Measurements from ENCODE around the gene TCP1. TPM values are rescaled to one million over a fixed set of nuclear protein-coding genes. Genes with fewer than 3 reads are reported as not detected.

Gene TCP1
- total and polyA plus RNA-seq, 2 of the 8 experiments (the other 6 are each of a cell fraction or from before 2014, with no cell fraction given): 117 to 348 TPM

DNA sequence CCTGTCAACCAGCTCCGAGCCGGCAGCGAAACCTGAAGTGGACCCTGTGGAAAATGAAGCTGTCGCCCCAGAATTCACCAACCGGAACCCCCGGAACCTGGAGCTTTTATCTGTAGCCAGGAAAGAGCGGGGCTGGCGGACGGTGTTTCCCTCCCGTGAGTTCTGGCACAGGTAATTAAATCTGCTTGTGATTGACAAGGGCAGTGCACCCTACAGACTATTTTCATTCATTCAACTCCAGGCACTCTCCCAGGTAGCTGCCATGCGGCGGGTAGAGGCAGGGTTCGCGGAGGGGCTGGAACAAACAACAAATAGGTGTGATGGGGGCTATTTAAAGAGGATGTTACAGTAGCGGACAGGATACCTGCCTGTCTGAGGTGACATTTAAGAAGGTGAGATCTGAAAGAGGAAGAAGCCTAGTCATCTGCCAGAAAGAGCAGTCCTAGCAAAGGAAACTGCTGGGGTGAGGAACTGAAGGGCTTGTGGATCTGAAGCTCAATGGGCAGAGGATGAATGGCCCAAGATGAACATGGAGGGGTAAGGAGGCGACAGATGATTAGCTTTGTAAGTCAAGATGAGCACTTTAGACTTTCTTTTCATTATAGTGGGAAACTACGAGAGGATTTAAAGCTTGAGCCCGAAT, 1.7 kb upstream of the TCP1 start:
- Histone ChIP-seq H3K79me1 (ENCODE audit: low read depth, low read length) (no peaks in the 10 kb centered on the region; the same call in 1 of the 2 replicates), H4K91ac (replicated peaks; ENCODE audit: insufficient read length, low read length) (no peak overlapping the region), H3K36me3 (ENCODE audit: control insufficient read depth in 2 of 4, insufficient read depth in 4 of 4, low read length in 3 of 4) (peaks cover 3 to 51% (median 15%) of the 10 kb centered on the region in 4 experiments), H4K20me1 (replicated peaks in 1 of 2; ENCODE audit: control insufficient read depth in 1 of 2, insufficient read depth in 2 of 2, low read length in 2 of 2) (peaks cover 4 to 6% of the 10 kb centered on the region in 2 experiments), H4K8ac (ENCODE audit: extremely low read depth, insufficient read depth, low read length) (no peak overlapping the region), H3K4me1 (replicated peaks in 1 of 4; ENCODE audit: control insufficient read depth in 3 of 4, insufficient read depth in 4 of 4, low read length in 3 of 4) (peaks cover 0 to 12% (median 7%) of the 10 kb centered on the region in 4 experiments; a peak in 4 of 7 replicates), H2AFZ (ENCODE audit: low read length) (no peak overlapping the region), H3K56ac (replicated peaks; ENCODE audit: insufficient read length, low read depth, low read length) (no peak overlapping the region), H3K9ac (replicated peaks in 1 of 4; ENCODE audit: extremely low read depth in 1 of 4, low read depth in 3 of 4, low read length in 3 of 4) (peak overlapping the region; percentile 90 to 98 (median 96)), H2BK20ac (ENCODE audit: low read length) (no peak overlapping the region), H2AK5ac (ENCODE audit: low read depth, low read length) (no peak overlapping the region), H3K14ac (ENCODE audit: insufficient read length) (no peak overlapping the region), H2BK12ac (ENCODE audit: low read depth, low read length) (no peak overlapping the region), H3K23ac (ENCODE audit: insufficient read length) (no peak overlapping the region), H3K9me3 (ENCODE audit: insufficient read depth in 2 of 2, low read depth in 1 of 2, low read length in 1 of 2) (no peaks in the 10 kb centered on the region), H4K5ac (ENCODE audit: insufficient read length, low read depth, low read length) (no peak overlapping the region), H3K27me3 (replicated peaks in 1 of 4; ENCODE audit: control insufficient read depth in 3 of 4, extremely low read depth in 1 of 4, insufficient read depth in 3 of 4, low read length in 3 of 4) (no peaks in the 10 kb centered on the region), H3K18ac (ENCODE audit: extremely low read depth, low read length) (no peak overlapping the region), H3K79me2 (ENCODE audit: control insufficient read depth in 1 of 2, insufficient read depth in 2 of 2, low read length in 2 of 2) (peaks cover 20 to 71% of the 10 kb centered on the region in 2 experiments), H2BK15ac (ENCODE audit: low read length) (no peak overlapping the region), H2BK5ac (ENCODE audit: low read depth, low read length) (peak overlapping the region; percentile 96; the same call in 1 of the 2 replicates), H3K4me3 (ENCODE audit: extremely low read depth in 1 of 4, insufficient read depth in 2 of 4, low read depth in 3 of 4, low read length in 4 of 4) (peak overlapping the region; percentile 78 to 94 (median 90)), H2BK120ac (replicated peaks; ENCODE audit: low read depth, low read length) (no peak overlapping the region), H3K27ac (ENCODE audit: low read depth, low read length) (peak overlapping the region; percentile 90; the same call in 1 of the 2 replicates), H3K23me2 (ENCODE audit: low read depth, low read length) (peaks cover 7% of the 10 kb centered on the region), H3K4ac (replicated peaks; ENCODE audit: insufficient read length, low read depth, low read length) (peak overlapping the region; percentile 57), H3K4me2 (ENCODE audit: insufficient read depth in 1 of 2, low read depth in 2 of 2, low read length in 2 of 2) (peak overlapping the region; percentile 81 to 99)
- TF ChIP-seq, protein P1, sequence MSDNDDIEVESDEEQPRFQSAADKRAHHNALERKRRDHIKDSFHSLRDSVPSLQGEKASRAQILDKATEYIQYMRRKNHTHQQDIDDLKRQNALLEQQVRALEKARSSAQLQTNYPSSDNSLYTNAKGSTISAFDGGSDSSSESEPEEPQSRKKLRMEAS (IDR thresholded peaks at IDR 0.05): peak; percentile 12; the same call in 1 of the 2 replicates
- TF ChIP-seq, protein P2, sequence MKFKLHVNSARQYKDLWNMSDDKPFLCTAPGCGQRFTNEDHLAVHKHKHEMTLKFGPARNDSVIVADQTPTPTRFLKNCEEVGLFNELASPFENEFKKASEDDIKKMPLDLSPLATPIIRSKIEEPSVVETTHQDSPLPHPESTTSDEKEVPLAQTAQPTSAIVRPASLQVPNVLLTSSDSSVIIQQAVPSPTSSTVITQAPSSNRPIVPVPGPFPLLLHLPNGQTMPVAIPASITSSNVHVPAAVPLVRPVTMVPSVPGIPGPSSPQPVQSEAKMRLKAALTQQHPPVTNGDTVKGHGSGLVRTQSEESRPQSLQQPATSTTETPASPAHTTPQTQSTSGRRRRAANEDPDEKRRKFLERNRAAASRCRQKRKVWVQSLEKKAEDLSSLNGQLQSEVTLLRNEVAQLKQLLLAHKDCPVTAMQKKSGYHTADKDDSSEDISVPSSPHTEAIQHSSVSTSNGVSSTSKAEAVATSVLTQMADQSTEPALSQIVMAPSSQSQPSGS (IDR thresholded peaks at IDR 0.05; ENCODE audit: low read length): no peak
- DNase-seq (ENCODE audit: low read depth in 1 of 2, low spot score in 2 of 2) (no peak), FAIRE-seq (no peak)
- ChIA-PET POLR2A (ENCODE audit: partially characterized antibody) (interaction anchor here (0.6 to 5.3 kb wide), 23 partner anchors 10 to 178 kb away, joined by 3 to 80 read pairs (median 6); partner anchors contain the start of genes ACAT2, IGF2R, PNLDC1 and SOD2), CTCF (ENCODE audit: partially characterized antibody) (interaction anchor here (0.7 to 2.3 kb wide), 7 partner anchors 32 to 675 kb away, joined by 3 to 11 read pairs (median 3); no protein-coding TSS in a partner anchor)
- 20% methylated on average over 17 of the region's 18 CpGs; no CpG with 5 or more reads in 1 of the 2 experiments for WGBS, 2 experiments (ENCODE audit: extremely low coverage in 1 of 2, insufficient coverage in 1 of 2, insufficient read length in 1 of 2, insufficient replicate concordance in 2 of 2, low coverage in 1 of 2, low lambda C conversion rate in 2 of 2, missing lambda C conversion rate in 1 of 2)
